ENCODE results near the gene NOP58. TPM values are rescaled to one million over a fixed set of nuclear protein-coding genes. Genes with fewer than 3 reads are reported as not detected.
A peak's percentile ranks its signal among the peaks of the same experiment; 100 is the strongest.
"Not testable (repeated sequence)": the region's sequence is repeated elsewhere in the genome, so short reads cannot be mapped to it uniquely, and the experiment has no call there.

Gene NOP58
- total RNA-seq, result 221 and 228 TPM in 2 replicates

- DNase-seq, result peak; percentile 98
- intact Hi-C loops (cut with micrococcal nuclease), result loop anchor here (1.0 to 10.0 kb wide), 10 partner anchors 13 to 1453 kb away; partner anchors contain the start of genes ALS2, BMPR2, BZW1 and CLK1
- H3K4me3 Mint-ChIP-seq, result peak within 1 kb of the TSS; percentile 65
- no peaks in the 10 kb centered on the region for H3K9me3 Mint-ChIP-seq
- H3K36me3 Mint-ChIP-seq (ENCODE audit: low read depth), result peaks cover 18% of the 10 kb centered on the region
- peak within 1 kb of the TSS; percentile 80 for H3K27ac Mint-ChIP-seq
- H3K27me3 Mint-ChIP-seq, result no peaks in the 10 kb centered on the region
- H3K4me1 Mint-ChIP-seq, result peaks cover 19% of the 10 kb centered on the region
Measured at GRCh38 chr2:202265467-202266277, at the start of gene NOP58. Gene NOP58, plus strand, starts transcription at chr2:202265763. Its CDS starts 179 bp downstream, at chr2:202265942.

GRCh38 chr2:202221873-202222272 is 43.7 kb upstream of the NOP58 start:
- Mint-ChIP-seq H3K27me3 (no peaks in the 10 kb centered on the region), H3K27ac (peak overlapping the region; percentile 38)
- intact Hi-C loops (cut with micrococcal nuclease), result no loop called here

GRCh38 chr2:202237787-202238233 is 27.8 kb upstream of the NOP58 start:
- Mint-ChIP-seq H3K4me1 (peaks cover 22% of the 10 kb centered on the region), H3K27ac (peak overlapping the region; percentile 92), H3K36me3 (ENCODE audit: low read depth) (no peaks in the 10 kb centered on the region), H3K4me3 (peak overlapping the region; percentile 94), H3K9me3 (no peaks in the 10 kb centered on the region), H3K27me3 (no peaks in the 10 kb centered on the region)
- DNase-seq, result peak; percentile 80
- intact Hi-C loops (cut with micrococcal nuclease), result loop anchor here (1.0 to 5.0 kb wide), 3 partner anchors 27 to 787 kb away; partner anchors contain the start of genes NOP58, STRADB and TRAK2

More at GRCh38 chr2:202221873-202222272, 43.7 kb upstream of the NOP58 start:
- peaks cover 39% of the 10 kb centered on the region for H3K36me3 Mint-ChIP-seq (ENCODE audit: low read depth)
- H3K9me3 Mint-ChIP-seq, result no peaks in the 10 kb centered on the region
- H3K4me3 Mint-ChIP-seq, result no peak overlapping the region
- peaks cover 6% of the 10 kb centered on the region for H3K4me1 Mint-ChIP-seq
- DNase-seq, result no peak

GRCh38 chr2:202238234-202239197 is 27.0 kb upstream of the NOP58 start, which contains the start of gene SUMO1:
Gene SUMO1, minus strand, starts transcription at chr2:202238597. Its CDS starts 146 bp downstream, at chr2:202238451.
- H3K9me3 Mint-ChIP-seq, result no peaks in the 10 kb centered on the region
- intact Hi-C loops (cut with micrococcal nuclease), result loop anchor here (1.0 to 5.0 kb wide), 3 partner anchors 27 to 787 kb away; partner anchors contain the start of genes NOP58, STRADB and TRAK2
- H3K4me1 Mint-ChIP-seq, result peaks cover 16% of the 10 kb centered on the region
- no peaks in the 10 kb centered on the region for H3K27me3 Mint-ChIP-seq
- no peaks in the 10 kb centered on the region for H3K36me3 Mint-ChIP-seq (ENCODE audit: low read depth)
- peak within 1 kb of the TSS; percentile 92 for H3K27ac Mint-ChIP-seq
- peak; percentile 98 for DNase-seq
- peak within 1 kb of the TSS; percentile 94 for H3K4me3 Mint-ChIP-seq

- DNase-seq; H3K4me3 Mint-ChIP-seq; H3K4me1 Mint-ChIP-seq; intact Hi-C loops (cut with micrococcal nuclease); H3K36me3 Mint-ChIP-seq (ENCODE audit: low read depth); H3K27me3 Mint-ChIP-seq; H3K9me3 Mint-ChIP-seq; H3K27ac Mint-ChIP-seq: not testable (repeated sequence)
Measured at GRCh38 chr2:202247710-202248109, 17.9 kb upstream of the NOP58 start.

- peaks cover 2% of the 10 kb centered on the region for H3K27me3 Mint-ChIP-seq
- DNase-seq, result no peak
- H3K4me3 Mint-ChIP-seq, result no peak overlapping the region
- no peak overlapping the region for H3K27ac Mint-ChIP-seq
- H3K9me3 Mint-ChIP-seq, result no peaks in the 10 kb centered on the region
- H3K36me3 Mint-ChIP-seq (ENCODE audit: low read depth), result no peaks in the 10 kb centered on the region
- peaks cover 7% of the 10 kb centered on the region for H3K4me1 Mint-ChIP-seq
- intact Hi-C loops (cut with micrococcal nuclease), result no loop called here
Measured at GRCh38 chr2:202249521-202250253, 15.9 kb upstream of the NOP58 start.

GRCh38 chr2:202251494-202251893 is 14.1 kb upstream of the NOP58 start:
- Mint-ChIP-seq H3K4me3 (no peak overlapping the region), H3K4me1 (peaks cover 7% of the 10 kb centered on the region), H3K9me3 (no peaks in the 10 kb centered on the region), H3K36me3 (ENCODE audit: low read depth) (no peaks in the 10 kb centered on the region), H3K27me3 (peaks cover 4% of the 10 kb centered on the region), H3K27ac (no peak overlapping the region)
- no peak for DNase-seq
- intact Hi-C loops (cut with micrococcal nuclease), result no loop called here

GRCh38 chr2:202261531-202261930 is 4.0 kb upstream of the NOP58 start:
- intact Hi-C loops (cut with micrococcal nuclease), result loop anchor here (10.0 kb wide), 2 partner anchors 1027 to 1397 kb away; partner anchors contain the start of gene CLK1
- Mint-ChIP-seq H3K27ac (no peak overlapping the region), H3K9me3 (no peaks in the 10 kb centered on the region), H3K4me3 (no peak overlapping the region), H3K27me3 (no peaks in the 10 kb centered on the region), H3K36me3 (ENCODE audit: low read depth) (no peaks in the 10 kb centered on the region), H3K4me1 (peaks cover 10% of the 10 kb centered on the region)
- no peak for DNase-seq

- no peaks in the 10 kb centered on the region for H3K27me3 Mint-ChIP-seq
- H3K36me3 Mint-ChIP-seq (ENCODE audit: low read depth), result peaks cover 24% of the 10 kb centered on the region
- no peak overlapping the region for H3K4me3 Mint-ChIP-seq
- intact Hi-C loops (cut with micrococcal nuclease), result loop anchor here (2.0 to 10.0 kb wide), 7 partner anchors 109 to 1455 kb away; partner anchors contain the start of genes ALS2, BMPR2, BZW1 and CLK1
- H3K4me1 Mint-ChIP-seq, result peaks cover 29% of the 10 kb centered on the region
- peak; percentile 70 for DNase-seq
- H3K27ac Mint-ChIP-seq, result no peak overlapping the region
- no peaks in the 10 kb centered on the region for H3K9me3 Mint-ChIP-seq
Measured at GRCh38 chr2:202267495-202267894, 1.9 kb downstream of the NOP58 start.

- peak overlapping the region; percentile 80 for H3K27ac Mint-ChIP-seq
- intact Hi-C loops (cut with micrococcal nuclease), result loop anchor here (5.0 to 10.0 kb wide), 5 partner anchors 487 to 1457 kb away; partner anchors contain the start of genes ALS2, BZW1 and CLK1
- H3K4me1 Mint-ChIP-seq, result peaks cover 28% of the 10 kb centered on the region
- H3K9me3 Mint-ChIP-seq, result no peaks in the 10 kb centered on the region
- H3K36me3 Mint-ChIP-seq (ENCODE audit: low read depth), result peaks cover 28% of the 10 kb centered on the region
- peak; percentile 64 for DNase-seq
- H3K27me3 Mint-ChIP-seq, result no peaks in the 10 kb centered on the region
- H3K4me3 Mint-ChIP-seq, result peak overlapping the region; percentile 69
Measured at GRCh38 chr2:202269585-202269984, 4.0 kb downstream of the NOP58 start.

- peaks cover 31% of the 10 kb centered on the region for H3K36me3 Mint-ChIP-seq (ENCODE audit: low read depth)
- intact Hi-C loops (cut with micrococcal nuclease), result loop anchor here (1.0 kb wide), 1 partner anchor 8 kb away; no protein-coding TSS in a partner anchor
- peak overlapping the region; percentile 69 for H3K4me3 Mint-ChIP-seq
- H3K27ac Mint-ChIP-seq, result peak overlapping the region; percentile 80
- no peak for DNase-seq
- peaks cover 31% of the 10 kb centered on the region for H3K4me1 Mint-ChIP-seq
- no peaks in the 10 kb centered on the region for H3K27me3 Mint-ChIP-seq
- no peaks in the 10 kb centered on the region for H3K9me3 Mint-ChIP-seq
Measured at GRCh38 chr2:202270487-202270886, 4.9 kb downstream of the NOP58 start.

GRCh38 chr2:202276078-202276720 is 10.6 kb downstream of the NOP58 start:
- H3K36me3 Mint-ChIP-seq (ENCODE audit: low read depth), result peaks cover 47% of the 10 kb centered on the region

More at GRCh38 chr2:202276078-202276720, 10.6 kb downstream of the NOP58 start:
- H3K4me3 Mint-ChIP-seq, result peak overlapping the region; percentile 71
- not testable (repeated sequence) for H3K27me3 Mint-ChIP-seq, DNase-seq, H3K9me3 Mint-ChIP-seq
- intact Hi-C loops (cut with micrococcal nuclease), result loop anchor here (5.0 kb wide), 2 partner anchors 39 to 361 kb away; partner anchors contain the start of gene SUMO1
- peaks cover 44% of the 10 kb centered on the region for H3K4me1 Mint-ChIP-seq
- H3K27ac Mint-ChIP-seq, result peak overlapping the region; percentile 91
